ENCODE measurements around the gene SRSF1.

DNA sequence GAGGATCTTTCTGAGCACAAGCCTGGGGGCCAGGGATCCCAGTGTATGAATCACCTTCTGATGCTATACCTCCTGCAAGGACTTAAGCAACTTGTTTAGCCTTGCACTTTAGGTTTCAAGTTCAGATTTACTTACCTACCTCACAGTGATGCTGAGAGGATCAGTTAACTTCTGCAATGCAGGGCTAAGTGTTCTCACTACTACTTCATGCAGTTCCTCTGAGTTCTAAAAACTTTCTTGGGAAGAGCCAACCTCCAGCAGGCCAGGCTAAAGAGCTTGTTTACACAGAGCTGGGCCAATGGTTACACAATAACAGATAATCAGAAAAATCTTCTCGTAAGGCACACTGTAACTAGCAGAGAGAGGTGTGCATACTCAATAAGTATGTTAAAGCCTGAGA, 32.0 kb downstream of the SRSF1 start:
- TF ChIP-seq, protein P1, sequence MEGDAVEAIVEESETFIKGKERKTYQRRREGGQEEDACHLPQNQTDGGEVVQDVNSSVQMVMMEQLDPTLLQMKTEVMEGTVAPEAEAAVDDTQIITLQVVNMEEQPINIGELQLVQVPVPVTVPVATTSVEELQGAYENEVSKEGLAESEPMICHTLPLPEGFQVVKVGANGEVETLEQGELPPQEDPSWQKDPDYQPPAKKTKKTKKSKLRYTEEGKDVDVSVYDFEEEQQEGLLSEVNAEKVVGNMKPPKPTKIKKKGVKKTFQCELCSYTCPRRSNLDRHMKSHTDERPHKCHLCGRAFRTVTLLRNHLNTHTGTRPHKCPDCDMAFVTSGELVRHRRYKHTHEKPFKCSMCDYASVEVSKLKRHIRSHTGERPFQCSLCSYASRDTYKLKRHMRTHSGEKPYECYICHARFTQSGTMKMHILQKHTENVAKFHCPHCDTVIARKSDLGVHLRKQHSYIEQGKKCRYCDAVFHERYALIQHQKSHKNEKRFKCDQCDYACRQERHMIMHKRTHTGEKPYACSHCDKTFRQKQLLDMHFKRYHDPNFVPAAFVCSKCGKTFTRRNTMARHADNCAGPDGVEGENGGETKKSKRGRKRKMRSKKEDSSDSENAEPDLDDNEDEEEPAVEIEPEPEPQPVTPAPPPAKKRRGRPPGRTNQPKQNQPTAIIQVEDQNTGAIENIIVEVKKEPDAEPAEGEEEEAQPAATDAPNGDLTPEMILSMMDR (IDR thresholded peaks at IDR 0.05; ENCODE audit: low read depth, low read length): no peak
- TF ChIP-seq EZH2phosphoT487 (IDR thresholded peaks at IDR 0.05; ENCODE audit: low read depth): no peak
